H1 (cell line): ENCODE data around the gene ACLY. TPM values are rescaled to one million over a fixed set of nuclear protein-coding genes. Genes with fewer than 3 reads are reported as not detected.

Experiments
- CTCF ChIA-PET: fragments of 300-600 bp; sonication (Branson Sonifier 250); formaldehyde crosslinking; loops from one replicate; lab custom pipeline; 2021; ENCODE audit not compliant: partially characterized antibody; lab: Charles Lee
- POLR2A ChIA-PET: fragments of 300-600 bp; sonication (Branson Sonifier 250); formaldehyde crosslinking; loops from one replicate; lab custom pipeline; 2021; ENCODE audit warnings: inconsistent platforms; ENCODE audit not compliant: partially characterized antibody; lab: Charles Lee
- DNase-seq, 2 experiments: peaks; one replicate each; pipeline versions ENCODE4 v3.0.0 to v3.0.0-alpha.2; 2010 to 2022; ENCODE audit warnings: low spot score in 2 of 2, low read depth in 1 of 2, mixed read lengths in 1 of 2
- FAIRE-seq: peaks from 2 replicates; lab custom pipeline; 2011; peaks lifted over from hg19 to GRCh38; lab: Jason Lieb, UNC
- H2AFZ ChIP-seq: 2 replicates; pipeline ENCODE4 v1.8.1; 2012; ENCODE audit warnings: low read length, inconsistent platforms
- H2AK5ac ChIP-seq: 2 replicates; pipeline ENCODE4 v1.6.1; 2013; ENCODE audit warnings: low read depth, low read length
- H2BK120ac ChIP-seq: replicated peaks from 2 replicates; pipeline ENCODE3; 2013; ENCODE audit warnings: low read depth, low read length, inconsistent platforms
- H2BK12ac ChIP-seq: 2 replicates; pipeline ENCODE4 v1.6.1; 2013; ENCODE audit warnings: low read depth, low read length
- H2BK15ac ChIP-seq: 2 replicates; pipeline ENCODE4 v1.6.1; 2013; ENCODE audit warnings: low read length
- H2BK20ac ChIP-seq: 2 replicates; pipeline ENCODE4 v1.6.1; 2013; ENCODE audit warnings: low read length
- H2BK5ac ChIP-seq: 2 replicates; pipeline ENCODE4 v1.6.1; 2013; ENCODE audit warnings: low read depth, low read length
- H3K14ac ChIP-seq: 2 replicates; pipeline ENCODE4 v1.6.1; 2013; ENCODE audit warnings: inconsistent platforms; ENCODE audit not compliant: insufficient read length
- H3K18ac ChIP-seq: 2 replicates; pipeline ENCODE4 v1.6.1; 2013; ENCODE audit warnings: low read length; ENCODE audit errors: extremely low read depth
- H3K23ac ChIP-seq: 2 replicates; pipeline ENCODE4 v1.6.1; 2013; ENCODE audit warnings: inconsistent platforms; ENCODE audit not compliant: insufficient read length
- H3K23me2 ChIP-seq: 2 replicates; pipeline ENCODE4 v1.6.1; 2013; ENCODE audit warnings: low read depth, low read length
- H3K27ac ChIP-seq: 2 replicates; pipeline ENCODE4 v1.6.1; 2011; ENCODE audit warnings: low read depth, low read length, inconsistent platforms
- H3K27me3 ChIP-seq, 4 experiments: replicated peaks in 1 of 4; 1 replicate in 1 of 4; 2 replicates in 3 of 4; pipeline versions ENCODE4 v1.6.1 to v1.8.1; 2011 to 2013; ENCODE audit warnings: low read length in 3 of 4, mild to moderate bottlenecking in 3 of 4, inconsistent platforms in 2 of 4, mixed read lengths in 2 of 4, moderate library complexity in 1 of 4; ENCODE audit not compliant: control insufficient read depth in 3 of 4, insufficient read depth in 3 of 4; ENCODE audit errors: extremely low read depth in 1 of 4
- H3K36me3 ChIP-seq, 4 experiments: 2 replicates each; pipeline versions ENCODE4 v1.6.1 to v1.8.1; 2011 to 2013; ENCODE audit warnings: mild to moderate bottlenecking in 4 of 4, low read length in 3 of 4, moderate library complexity in 2 of 4, control low read depth in 1 of 4, inconsistent platforms in 1 of 4; ENCODE audit not compliant: insufficient read depth in 4 of 4, control insufficient read depth in 2 of 4
- H3K4ac ChIP-seq: replicated peaks from 2 replicates; pipeline ENCODE3; 2013; ENCODE audit warnings: low read length, low read depth, mixed read lengths, inconsistent platforms; ENCODE audit not compliant: insufficient read length
- H3K4me1 ChIP-seq, 4 experiments: replicated peaks in 1 of 4; 1 replicate in 1 of 4; 2 replicates in 3 of 4; pipeline versions ENCODE4 v1.6.1 to v1.8.1; 2011 to 2013; ENCODE audit warnings: low read length in 3 of 4, inconsistent platforms in 2 of 4, mixed read lengths in 1 of 4; ENCODE audit not compliant: insufficient read depth in 4 of 4, control insufficient read depth in 3 of 4
- H3K4me2 ChIP-seq, 2 experiments: 2 replicates each; pipeline versions ENCODE4 v1.6.1 to v1.8.1; 2011 to 2013; ENCODE audit warnings: low read depth in 2 of 2, low read length in 2 of 2, control low read depth in 1 of 2, inconsistent platforms in 1 of 2, mild to moderate bottlenecking in 1 of 2; ENCODE audit not compliant: insufficient read depth in 1 of 2
- H3K4me3 ChIP-seq, 4 experiments: fragments of 200-600, 300-600 bp in 1 of 4; sonication (generic), shearing (Covaris generic), sonication (Bioruptor Twin) in 1 of 4; 2 replicates each; pipeline versions ENCODE4 v1.5.1 to v1.8.1; 2011 to 2016; ENCODE audit warnings: low read length in 4 of 4, low read depth in 3 of 4, control low read depth in 2 of 4, inconsistent platforms in 2 of 4, mild to moderate bottlenecking in 2 of 4, mixed read lengths in 1 of 4, moderate library complexity in 1 of 4; ENCODE audit not compliant: insufficient read depth in 2 of 4; ENCODE audit errors: extremely low read depth in 1 of 4
- H3K56ac ChIP-seq: replicated peaks from 2 replicates; pipeline ENCODE3; 2013; ENCODE audit warnings: low read depth, mild to moderate bottlenecking, mixed read lengths, low read length, inconsistent platforms; ENCODE audit not compliant: insufficient read length
- H3K79me1 ChIP-seq: 2 replicates; pipeline ENCODE4 v1.6.1; 2013; ENCODE audit warnings: low read depth, low read length, control low read depth
- H3K79me2 ChIP-seq, 2 experiments: 2 replicates each; pipeline versions ENCODE4 v1.6.1 to v1.8.1; 2012 to 2013; ENCODE audit warnings: low read length in 2 of 2, mild to moderate bottlenecking in 2 of 2, inconsistent platforms in 1 of 2; ENCODE audit not compliant: insufficient read depth in 2 of 2, control insufficient read depth in 1 of 2
- H3K9ac ChIP-seq, 4 experiments: replicated peaks in 1 of 4; 1 replicate in 1 of 4; 2 replicates in 3 of 4; pipeline versions ENCODE4 v1.6.1 to v1.8.1; 2011 to 2013; ENCODE audit warnings: low read depth in 3 of 4, low read length in 3 of 4, control low read depth in 2 of 4, mild to moderate bottlenecking in 2 of 4, moderate library complexity in 2 of 4, inconsistent platforms in 1 of 4; ENCODE audit errors: extremely low read depth in 1 of 4
- H3K9me3 ChIP-seq, 2 experiments: 2 replicates each; pipeline versions ENCODE4 v1.6.1 to v1.8.1; 2012 to 2013; ENCODE audit warnings: mild to moderate bottlenecking in 2 of 2, moderate library complexity in 2 of 2, control low read depth in 1 of 2, inconsistent platforms in 1 of 2, low read depth in 1 of 2, low read length in 1 of 2, mixed read lengths in 1 of 2; ENCODE audit not compliant: insufficient read depth in 2 of 2
- H4K20me1 ChIP-seq, 2 experiments: replicated peaks in 1 of 2; 2 replicates each; pipeline versions ENCODE3 to v1.8.1; 2011 to 2013; ENCODE audit warnings: inconsistent platforms in 2 of 2, low read length in 2 of 2, mild to moderate bottlenecking in 1 of 2; ENCODE audit not compliant: insufficient read depth in 2 of 2, control insufficient read depth in 1 of 2
- H4K5ac ChIP-seq: 2 replicates; pipeline ENCODE4 v1.6.1; 2013; ENCODE audit warnings: low read length, low read depth, mixed read lengths, inconsistent platforms; ENCODE audit not compliant: insufficient read length
- H4K8ac ChIP-seq: 2 replicates; pipeline ENCODE4 v1.8.0; 2013; ENCODE audit warnings: mild to moderate bottlenecking, moderate library complexity, low read length, inconsistent platforms; ENCODE audit not compliant: insufficient read depth; ENCODE audit errors: extremely low read depth
- H4K91ac ChIP-seq: replicated peaks from 2 replicates; pipeline ENCODE3; 2013; ENCODE audit warnings: low read length, mixed read lengths, inconsistent platforms; ENCODE audit not compliant: insufficient read length
- CREB1 ChIP-seq: IDR thresholded peaks from 2 replicates; pipeline ENCODE4 v1.6.1; 2012; ENCODE audit warnings: inconsistent platforms
- EGR1 ChIP-seq: IDR thresholded peaks from 2 replicates; pipeline ENCODE4 v1.6.1; 2011; ENCODE audit warnings: low read depth, low read length, borderline replicate concordance
- KDM4A ChIP-seq: IDR thresholded peaks from one replicate; pipeline ENCODE4 v1.7.1; 2012; ENCODE audit warnings: low read depth, mild to moderate bottlenecking, moderate library complexity, low read length, inconsistent platforms; ENCODE audit not compliant: severe bottlenecking
- MAFK ChIP-seq: IDR thresholded peaks from 2 replicates; pipeline ENCODE4 v1.6.1; 2012; ENCODE audit warnings: low read depth, mild to moderate bottlenecking, improper control_type of control experiment, low read length
- NANOG ChIP-seq: IDR thresholded peaks from 2 replicates; pipeline ENCODE4 v1.6.1; 2011; ENCODE audit warnings: low read length, low read depth, mild to moderate bottlenecking, inconsistent platforms; ENCODE audit not compliant: insufficient read depth, poor library complexity, severe bottlenecking
- RBBP5 ChIP-seq: IDR thresholded peaks from 2 replicates; pipeline ENCODE4 v1.7.1; 2012; ENCODE audit warnings: low read depth, mild to moderate bottlenecking, inconsistent platforms, low read length, moderate library complexity, borderline replicate concordance
- YY1 ChIP-seq: IDR thresholded peaks from 2 replicates; pipeline ENCODE4 v1.6.1; 2011; ENCODE audit warnings: low read depth, mild to moderate bottlenecking, low read length
- WGBS, 2 experiments: shearing (Covaris generic) in 1 of 2; methylation state at CpG; one replicate each; pipeline versions ENCODE4 v1.1.6 to v1.1.7; 2013 to 2015; ENCODE audit warnings: low lambda C conversion rate in 2 of 2, mixed read lengths in 2 of 2, inconsistent platforms in 1 of 2, low coverage in 1 of 2, missing lambda C conversion rate in 1 of 2; ENCODE audit not compliant: insufficient replicate concordance in 2 of 2, insufficient coverage in 1 of 2, insufficient read length in 1 of 2; ENCODE audit errors: extremely low coverage in 1 of 2, missing lambda C conversion rate in 1 of 2; 5-methylcytosine and 5-hydroxymethylcytosine counted together
- polyA plus RNA-seq, 7 experiments: library from polyadenylated mRNA; depleted of rRNA in 3 of 7; stranded (reverse) in 5 of 7; unstranded in 2 of 7; fragments of >200 nt in 5 of 7; fragments of 200-250 nt in 2 of 7; gene quantifications; 1 replicate in 5 of 7; 2 replicates in 1 of 7; 4 replicates in 1 of 7; pipeline versions ENCODE4 v1.2.1 to v1.2.3, GENCODE V29; 2011 to 2013; ENCODE audit warnings: missing spikeins in 2 of 7, mixed read lengths in 2 of 7
- total RNA-seq: library from RNA; stranded (reverse); fragmentation: NEBNext Ultra II Directional; extraction: Animal tissue kit (Norgen Biotek cat#: 25700); gene quantifications from 2 replicates; pipeline ENCODE4 v1.2.1, GENCODE V29; 2021

ACLY gene
- total and polyA plus RNA-seq, 2 of the 8 experiments (the other 6 are each of a cell fraction or from before 2014, with no cell fraction given) = 167 to 393 TPM

GRCh38 chr17:41864836-41865595, 53.7 kb downstream of the ACLY start, which contains the start of gene KLHL11:
KLHL11 (minus strand) TSS chr17:41865423; CDS start chr17:41865370, 53 bp downstream.
- POLR2A ChIA-PET = interaction anchor here (0.6 to 4.1 kb wide), 39 partner anchors 10 to 176 kb away, joined by 3 to 26 read pairs (median 5); partner anchors contain the start of genes ACLY, EIF1, FKBP10 and HAP1
- TF ChIP-seq YY1 (peak; percentile 97), NANOG (peak; percentile 14), KDM4A (peak; percentile 83), EGR1 (no peak), CREB1 (peak; percentile 79), RBBP5 (peak; percentile 79), MAFK (no peak)

More at GRCh38 chr17:41864836-41865595, 53.7 kb downstream of the ACLY start, which contains the start of gene KLHL11:
- peak within 1 kb of the TSS; percentile 86 to 94 (median 92) for H3K4me3 ChIP-seq
- peaks cover 11 to 32% (median 28%) of the 10 kb centered on the region in 4 experiments for H3K36me3 ChIP-seq
- 2% methylated on average over 85 of the region's 90 CpGs; no CpG with 5 or more reads in 1 of the 2 experiments for WGBS, 2 experiments
- FAIRE-seq (no peak), DNase-seq (peak; percentile 58 to 90)
- peak within 1 kb of the TSS; percentile 45; the same call in 1 of the 2 replicates for H2AFZ ChIP-seq
- peak within 1 kb of the TSS; percentile 87 for H2BK5ac ChIP-seq
- H3K23ac ChIP-seq = no peak within 1 kb of the TSS
- no peak within 1 kb of the TSS for H2BK12ac ChIP-seq
- H4K5ac ChIP-seq = peak within 1 kb of the TSS; percentile 77
- peak within 1 kb of the TSS; percentile 42 for H3K27ac ChIP-seq
- H3K9me3 ChIP-seq = no peaks in the 10 kb centered on the region
- H3K14ac ChIP-seq = peak within 1 kb of the TSS; percentile 89
- H3K18ac ChIP-seq = peak within 1 kb of the TSS; percentile 90
- no peak within 1 kb of the TSS for H2BK15ac ChIP-seq
- H3K4ac ChIP-seq = peak within 1 kb of the TSS; percentile 73
- peaks cover 9 to 25% (median 13%) of the 10 kb centered on the region in 4 experiments for H3K4me1 ChIP-seq
- peak within 1 kb of the TSS; percentile 98 for H4K8ac ChIP-seq
- H2BK20ac ChIP-seq = no peak within 1 kb of the TSS
- H3K27me3 ChIP-seq = no peaks in the 10 kb centered on the region
- H4K91ac ChIP-seq = peak within 1 kb of the TSS; percentile 70
- no peak within 1 kb of the TSS for H2AK5ac ChIP-seq
- no peak within 1 kb of the TSS for H2BK120ac ChIP-seq
- peak within 1 kb of the TSS; percentile 80 to 93 for H3K4me2 ChIP-seq
- H3K9ac ChIP-seq = peak within 1 kb of the TSS; percentile 70 to 95 (median 87)
- peaks cover 2 to 23% of the 10 kb centered on the region in 2 experiments for H4K20me1 ChIP-seq
- H3K79me2 ChIP-seq = peaks cover 10 to 44% of the 10 kb centered on the region in 2 experiments
- peaks cover 9% of the 10 kb centered on the region for H3K23me2 ChIP-seq
- peaks cover 3% of the 10 kb centered on the region for H3K79me1 ChIP-seq
- H3K56ac ChIP-seq = peak within 1 kb of the TSS; percentile 81
- CTCF ChIA-PET = interaction anchor here (0.8 to 2.2 kb wide), 9 partner anchors 23 to 166 kb away, joined by 3 to 7 read pairs (median 4); partner anchors contain the start of genes HAP1 and P3H4
